GM12892 (cell line): Measurements from ENCODE around the gene CDH1.

Source experiments
- DNase-seq: peaks from one replicate; pipeline ENCODE4 v3.0.0; 2011; ENCODE audit not compliant: insufficient read length
- FAIRE-seq: peaks from 2 replicates; lab custom pipeline; 2011; peaks lifted over from hg19 to GRCh38; lab: Jason Lieb, UNC
- POLR2A ChIP-seq: IDR thresholded peaks from 2 replicates; pipeline ENCODE4 v1.6.1; 2011; ENCODE audit warnings: low read depth, low read length, control low read depth
- POLR2AphosphoS5 ChIP-seq: IDR thresholded peaks from 2 replicates; pipeline ENCODE4 v1.6.1; 2011; ENCODE audit warnings: low read depth, low read length, control low read depth
- TAF1 ChIP-seq: IDR thresholded peaks from 2 replicates; pipeline ENCODE4 v1.6.1; 2011; ENCODE audit warnings: low read depth, mild to moderate bottlenecking, control low read depth, low read length, borderline replicate concordance

CDH1 gene

DNA sequence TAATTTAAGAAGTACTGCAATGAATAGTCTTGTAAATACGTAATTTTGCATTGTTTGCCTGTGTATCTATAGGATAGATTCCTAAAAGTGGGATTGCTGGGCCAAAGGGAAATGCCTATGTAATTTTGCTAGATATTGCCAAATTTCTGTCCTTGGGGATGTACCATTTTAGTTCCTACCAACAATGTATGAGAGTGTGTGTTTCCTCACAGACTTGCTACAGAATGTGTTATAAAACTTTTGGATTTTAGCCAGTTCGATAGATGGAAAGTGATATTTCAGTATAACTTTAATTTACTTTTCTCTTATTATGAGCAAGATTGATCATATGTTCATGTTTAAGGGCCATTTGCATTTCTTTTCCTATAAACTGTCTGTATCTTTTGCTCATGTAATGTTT, 114.5 kb downstream of the CDH1 start:
- FAIRE-seq: no peak
- DNase-seq: no peak
- TF ChIP-seq TAF1: no peak
- TF ChIP-seq POLR2A: no peak
- no peak for TF ChIP-seq POLR2AphosphoS5

DNA sequence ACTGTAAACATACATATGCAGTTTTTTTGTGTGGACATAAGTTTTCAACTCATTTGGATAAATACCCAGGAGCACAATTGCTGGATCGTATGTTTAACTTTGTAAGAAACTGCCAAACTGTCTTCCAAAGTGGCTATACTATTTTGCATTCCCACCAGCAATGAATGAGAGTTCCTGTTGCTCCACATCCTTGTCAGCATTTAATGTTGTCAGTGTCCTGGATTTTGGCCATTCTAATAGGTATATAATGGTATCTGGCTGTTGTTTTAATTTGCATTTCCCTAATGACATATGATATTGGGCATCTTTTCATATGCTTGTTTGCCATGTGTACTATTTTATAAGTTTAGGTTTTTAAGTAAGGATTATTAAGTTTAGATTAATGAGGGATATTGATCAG, 120.4 kb downstream of the CDH1 start:
- FAIRE-seq: no peak
- no peak for DNase-seq
- no peak for TF ChIP-seq TAF1
- TF ChIP-seq POLR2AphosphoS5: no peak
- TF ChIP-seq POLR2A: no peak

GRCh38 chr16:68859828-68860227, 122.7 kb downstream of the CDH1 start:
- DNase-seq (no peak), FAIRE-seq (no peak)
- no peak for TF ChIP-seq POLR2AphosphoS5
- no peak for TF ChIP-seq TAF1
- TF ChIP-seq POLR2A: no peak

DNA sequence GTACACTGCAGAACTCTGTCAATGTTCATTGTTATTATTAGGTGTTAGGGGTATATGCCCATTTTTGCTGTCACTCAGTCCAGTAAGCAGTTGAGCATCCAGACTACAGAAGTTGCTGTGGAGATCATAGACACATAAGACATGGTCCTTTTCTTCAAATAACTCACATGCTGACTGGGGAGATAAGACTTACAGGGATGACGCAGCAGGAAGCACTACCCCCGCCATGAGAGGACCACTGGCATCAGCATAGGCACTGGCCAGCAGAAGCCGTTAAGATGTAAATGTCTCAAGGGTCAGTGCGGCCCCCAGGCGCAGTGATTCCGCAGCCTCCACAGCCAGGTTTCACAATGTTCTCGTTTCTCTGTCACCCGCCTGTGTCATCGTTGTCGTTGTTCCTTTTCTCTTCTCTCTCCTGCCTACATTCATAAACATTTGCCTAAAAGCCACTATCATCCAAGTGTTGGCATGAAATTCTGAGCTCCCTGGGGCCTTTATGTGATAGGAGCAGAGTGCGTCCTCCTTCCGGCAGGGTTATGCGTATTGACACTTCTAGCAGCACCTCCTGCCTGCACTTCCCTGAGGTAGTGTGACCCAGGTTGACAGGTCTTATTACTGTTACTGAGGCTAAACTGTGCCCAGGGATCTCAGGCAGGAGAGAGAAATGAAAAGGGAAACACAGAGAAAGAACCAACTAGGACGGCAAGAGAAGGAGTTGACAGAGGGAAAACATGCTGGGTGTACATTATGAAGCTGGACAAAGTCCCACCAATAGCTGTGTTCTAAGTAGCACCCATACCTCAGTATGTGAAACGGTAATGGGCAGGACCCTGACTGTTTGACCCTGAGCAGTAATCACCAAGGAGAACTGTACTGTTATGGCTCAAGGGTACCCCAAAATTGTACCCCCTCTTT, 124.1 kb downstream of the CDH1 start:
- no peak for DNase-seq
- TF ChIP-seq POLR2AphosphoS5 (no peak), TAF1 (no peak), POLR2A (no peak)
- no peak for FAIRE-seq

DNA sequence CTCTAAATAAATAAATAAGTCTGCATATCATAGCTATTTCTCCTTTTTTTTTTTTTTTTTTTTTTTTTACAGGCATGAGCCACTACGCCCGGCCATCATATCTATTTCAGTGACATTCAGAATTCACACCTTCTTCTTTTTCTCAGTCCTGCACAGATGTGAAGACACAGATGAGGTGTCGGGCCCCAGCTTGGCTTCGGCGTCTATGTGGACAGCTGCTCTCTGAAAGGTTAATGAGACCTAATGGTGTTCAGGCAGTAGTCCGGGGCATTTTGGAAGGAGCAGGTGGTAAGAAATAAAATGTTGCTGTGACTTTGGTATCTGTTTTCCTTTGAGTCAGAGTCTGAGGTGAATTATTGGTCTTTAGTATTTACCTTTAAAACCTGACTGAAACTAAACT, 129.8 kb downstream of the CDH1 start:
- FAIRE-seq (no peak), DNase-seq (no peak)
- no peak for TF ChIP-seq POLR2AphosphoS5
- no peak for TF ChIP-seq POLR2A

DNA sequence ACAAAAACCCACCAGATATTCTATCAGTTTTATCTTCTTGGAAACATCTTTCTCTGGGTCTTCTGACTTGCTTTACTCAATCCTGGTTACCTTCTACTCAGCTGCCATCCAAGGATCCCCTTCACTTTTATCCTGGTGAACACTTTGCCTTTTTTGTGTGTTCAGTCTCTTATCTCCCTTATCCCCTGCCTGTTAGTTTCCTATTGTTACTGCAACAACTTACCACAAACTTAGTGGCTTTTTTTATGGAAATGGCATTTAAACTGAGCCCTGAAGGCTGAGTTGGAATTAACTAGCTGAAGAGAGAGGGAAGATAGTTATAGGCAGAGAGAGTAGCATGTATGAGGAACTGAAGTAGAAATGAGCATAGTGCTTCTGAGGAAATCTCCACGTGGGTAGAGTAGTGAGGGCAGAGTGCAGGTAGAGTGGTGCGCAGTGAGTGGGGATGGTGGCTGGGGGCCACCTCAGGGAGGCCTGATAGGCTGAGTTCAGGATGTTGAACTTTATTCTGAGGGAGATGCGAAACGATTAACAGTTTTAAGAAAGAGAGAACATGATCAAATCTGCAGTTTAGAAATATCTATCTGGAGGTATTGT, 132.5 kb downstream of the CDH1 start:
- TF ChIP-seq POLR2AphosphoS5 (no peak), POLR2A (no peak), TAF1 (no peak)
- DNase-seq (no peak), FAIRE-seq (no peak)

- TF ChIP-seq POLR2AphosphoS5 (no peak), POLR2A (no peak), TAF1 (no peak)
- DNase-seq (no peak), FAIRE-seq (no peak)
Measured at GRCh38 chr16:68873635-68874471, 136.8 kb downstream of the CDH1 start.

DNA sequence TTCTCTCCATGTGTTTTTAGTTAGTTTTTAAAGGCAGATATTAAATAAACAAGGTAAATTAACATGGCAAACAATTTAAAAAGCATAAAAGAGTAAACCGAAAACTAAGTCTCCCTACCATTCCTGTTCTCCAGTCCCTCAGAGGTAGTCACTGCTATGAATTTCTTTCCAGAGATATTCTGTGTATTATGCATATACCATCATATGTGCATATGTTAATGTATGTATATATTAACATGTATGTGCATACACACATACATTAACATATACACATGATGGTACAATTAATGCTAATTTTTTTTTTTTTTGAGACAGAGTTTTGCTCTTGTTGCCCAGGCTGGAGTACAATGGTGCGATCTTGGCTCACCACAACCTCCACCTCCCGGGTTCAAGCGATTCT, 138.8 kb downstream of the CDH1 start:
- FAIRE-seq (no peak), DNase-seq (no peak)
- TF ChIP-seq POLR2AphosphoS5 (no peak), TAF1 (no peak), POLR2A (no peak)

GRCh38 chr16:68883685-68884084, 146.6 kb downstream of the CDH1 start:
- TF ChIP-seq POLR2A (no peak), TAF1 (no peak), POLR2AphosphoS5 (no peak)
- FAIRE-seq: no peak

GRCh38 chr16:68884401-68884800, 147.3 kb downstream of the CDH1 start:
- TF ChIP-seq POLR2AphosphoS5 (no peak), POLR2A (no peak), TAF1 (no peak)
- FAIRE-seq: no peak
- DNase-seq: no peak

More at GRCh38 chr16:68883685-68884084, 146.6 kb downstream of the CDH1 start:
- DNase-seq: no peak
